ENCODE data around the gene PFN3.

The PFN3 gene, protein sequence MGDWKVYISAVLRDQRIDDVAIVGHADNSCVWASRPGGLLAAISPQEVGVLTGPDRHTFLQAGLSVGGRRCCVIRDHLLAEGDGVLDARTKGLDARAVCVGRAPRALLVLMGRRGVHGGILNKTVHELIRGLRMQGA

DNA sequence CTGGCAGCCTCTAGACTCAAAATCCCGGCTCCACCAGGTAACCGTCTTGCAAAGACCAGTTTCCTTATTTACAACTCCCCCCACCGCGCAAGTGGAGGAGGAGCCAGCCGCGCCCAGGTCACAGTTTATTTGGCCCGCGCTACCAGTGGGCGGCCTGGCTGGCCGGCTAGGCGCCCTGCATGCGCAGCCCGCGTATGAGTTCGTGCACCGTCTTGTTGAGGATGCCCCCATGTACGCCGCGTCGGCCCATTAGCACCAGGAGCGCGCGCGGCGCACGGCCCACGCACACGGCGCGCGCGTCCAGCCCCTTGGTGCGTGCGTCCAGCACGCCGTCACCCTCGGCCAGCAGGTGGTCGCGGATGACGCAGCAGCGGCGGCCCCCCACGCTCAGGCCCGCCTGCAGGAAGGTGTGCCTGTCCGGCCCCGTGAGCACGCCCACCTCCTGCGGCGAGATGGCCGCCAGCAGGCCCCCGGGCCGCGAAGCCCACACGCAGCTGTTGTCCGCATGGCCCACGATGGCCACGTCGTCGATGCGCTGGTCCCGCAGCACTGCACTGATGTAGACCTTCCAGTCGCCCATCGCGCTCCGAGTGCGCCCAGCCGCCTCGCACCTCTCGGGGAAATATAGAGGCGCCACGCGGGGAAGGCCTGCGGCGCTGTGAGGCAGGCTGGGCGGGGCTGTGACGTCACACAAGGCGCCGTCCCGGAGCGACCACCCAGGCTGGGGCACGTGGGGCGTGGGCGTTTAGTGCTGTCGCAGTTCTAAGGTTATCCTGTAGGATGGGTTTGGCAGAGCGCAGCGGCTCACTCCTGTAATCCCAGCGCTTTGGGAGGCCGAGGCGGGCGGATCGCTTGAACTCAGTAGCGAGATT lies at the start of gene PFN3:
Gene PFN3, minus strand, starts transcription at position 665 of the 872 bp plus-strand sequence. Its CDS starts 85 bp downstream, at position 580.
- Mint-ChIP-seq H3K9me3 (no peaks in the 10 kb centered on the region), H3K36me3 (no peaks in the 10 kb centered on the region), H3K27me3 (peaks cover 2% of the 10 kb centered on the region), H3K27ac (no peak within 1 kb of the TSS), H3K4me3 (no peak within 1 kb of the TSS), H3K4me1 (peaks cover 16% of the 10 kb centered on the region)
- ATAC-seq (ENCODE audit: low read depth) (no peak), DNase-seq (ENCODE audit: low spot score in 2 of 2) (no peak)

DNA sequence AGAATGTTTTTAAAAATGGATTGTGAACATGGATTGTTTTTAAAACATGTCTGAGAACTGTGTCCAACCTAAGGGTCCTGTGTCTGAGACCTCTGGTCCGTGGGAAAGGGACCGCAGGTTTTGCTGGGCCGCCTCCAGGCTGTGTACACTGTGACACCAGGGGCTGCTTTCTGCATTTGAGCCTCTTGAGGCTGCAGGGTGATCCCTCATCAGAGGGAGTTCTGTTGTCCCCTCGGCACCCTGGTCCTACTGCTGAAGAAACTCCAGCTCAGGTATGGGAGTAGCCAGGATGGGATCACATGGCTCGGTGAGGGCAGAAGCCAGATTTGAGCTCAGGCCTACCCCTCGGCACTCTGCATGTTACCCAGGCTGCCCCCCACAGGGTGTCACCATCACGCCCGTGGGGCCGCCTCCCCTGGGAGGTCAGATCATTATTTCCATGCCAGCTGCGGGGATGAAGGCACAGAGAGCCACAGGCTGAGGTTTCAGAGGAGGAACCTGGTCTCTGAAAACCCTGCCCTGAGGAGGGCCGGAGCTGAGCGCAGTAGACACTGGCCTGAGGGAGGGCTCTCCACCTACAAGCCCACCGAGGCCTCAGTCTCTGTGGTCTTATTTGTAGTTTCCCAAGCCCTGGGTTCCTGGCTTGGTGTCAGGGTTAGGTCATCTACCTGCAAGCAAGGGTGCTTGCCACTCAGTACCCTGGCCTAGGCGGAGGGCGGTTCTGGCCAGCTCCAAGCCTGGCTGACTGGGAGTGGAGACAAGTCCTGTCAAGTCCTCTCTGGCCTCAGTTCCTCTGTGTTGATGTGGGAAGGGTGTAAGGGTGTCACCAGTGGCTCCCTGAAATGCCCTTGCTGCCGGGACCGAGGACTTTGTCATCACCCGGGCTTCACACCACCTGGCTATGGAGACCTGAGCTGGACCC lies 48.9 kb upstream of the PFN3 start:
- Mint-ChIP-seq H3K27ac (no peak overlapping the region), H3K27me3 (no peaks in the 10 kb centered on the region), H3K4me3 (no peak overlapping the region), H3K9me3 (no peaks in the 10 kb centered on the region), H3K36me3 (no peaks in the 10 kb centered on the region), H3K4me1 (peaks cover 40% of the 10 kb centered on the region)
- ATAC-seq (ENCODE audit: low read depth) = no peak
- DNase-seq (ENCODE audit: low spot score in 2 of 2) = no peak

DNA sequence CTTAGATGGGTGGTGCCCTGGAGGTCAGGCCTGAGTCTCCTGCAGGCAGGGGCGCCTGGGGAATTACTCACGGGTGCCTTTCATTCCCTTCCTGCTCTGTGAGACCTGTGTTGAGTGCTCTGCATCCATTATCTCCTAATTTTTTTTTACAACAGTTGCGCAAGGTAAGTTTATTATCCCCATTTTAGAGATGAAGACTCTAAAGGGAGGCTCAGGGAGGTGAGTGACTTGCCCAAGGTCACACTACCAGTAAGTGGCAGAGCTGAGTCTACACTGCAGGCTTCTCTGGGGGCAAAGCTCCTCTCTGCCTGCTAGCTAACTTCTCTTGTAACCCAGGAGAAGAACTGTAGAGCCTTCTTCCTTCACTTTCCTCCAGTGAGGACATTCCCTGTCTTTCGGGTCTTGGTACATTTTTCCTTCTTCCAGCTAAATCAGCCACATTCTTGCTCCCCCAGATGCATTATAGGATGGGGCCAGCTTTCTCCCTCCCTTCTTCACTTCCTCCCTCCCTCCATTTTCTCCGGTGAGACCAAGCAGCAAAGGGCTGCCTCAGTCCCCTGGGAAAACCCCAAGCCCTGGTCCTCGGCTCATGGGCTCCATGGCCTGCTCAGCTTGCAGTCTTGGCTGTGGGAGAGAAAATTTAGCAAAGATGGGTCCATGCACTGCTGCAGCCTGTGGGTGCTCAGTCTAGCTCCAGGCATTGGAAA lies 47.9 kb upstream of the PFN3 start:
- Mint-ChIP-seq H3K36me3 (no peaks in the 10 kb centered on the region), H3K4me3 (peak overlapping the region; percentile 63), H3K9me3 (no peaks in the 10 kb centered on the region), H3K27ac (peak overlapping the region; percentile 84), H3K27me3 (no peaks in the 10 kb centered on the region), H3K4me1 (peaks cover 39% of the 10 kb centered on the region)
- ATAC-seq (ENCODE audit: low read depth) (no peak), DNase-seq (ENCODE audit: low spot score in 2 of 2) (no peak)

DNA sequence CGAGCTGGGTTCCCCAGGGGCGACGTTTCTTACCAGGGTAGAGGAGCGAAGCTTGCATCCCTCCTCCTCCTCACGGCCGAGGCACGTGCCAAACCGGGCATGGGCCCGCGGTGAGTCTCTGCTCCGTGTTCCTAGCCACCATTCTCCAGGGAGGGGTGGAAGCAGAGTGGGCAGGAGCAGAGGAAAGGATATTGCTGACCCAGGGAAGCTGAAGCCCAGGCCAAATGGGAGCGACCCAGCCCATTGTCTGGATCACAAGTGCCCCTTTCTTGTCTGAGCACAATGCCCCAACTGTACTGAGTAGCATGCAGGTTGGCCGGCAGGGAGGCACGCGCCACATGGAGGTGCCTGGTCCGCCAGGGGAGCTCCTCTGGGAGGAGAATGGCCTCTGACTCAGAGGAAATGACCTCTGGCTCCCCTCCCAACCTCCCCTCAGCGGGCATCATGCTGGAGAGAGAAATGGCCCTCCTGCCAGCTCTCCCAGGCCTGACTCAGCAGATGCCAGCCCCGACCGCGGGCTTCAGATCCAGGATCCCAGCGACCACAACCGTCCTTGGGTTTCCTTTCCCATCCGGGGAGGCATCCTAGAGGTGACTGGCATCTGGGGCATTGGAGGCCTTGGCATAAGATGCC lies 47.3 kb upstream of the PFN3 start:
- Mint-ChIP-seq H3K4me1 (peaks cover 39% of the 10 kb centered on the region), H3K4me3 (peak overlapping the region; percentile 65), H3K27me3 (no peaks in the 10 kb centered on the region), H3K36me3 (peaks cover under 1% of the 10 kb centered on the region), H3K27ac (peak overlapping the region; percentile 84), H3K9me3 (no peaks in the 10 kb centered on the region)
- DNase-seq (ENCODE audit: low spot score in 2 of 2) (no peak), ATAC-seq (ENCODE audit: low read depth) (no peak)

DNA sequence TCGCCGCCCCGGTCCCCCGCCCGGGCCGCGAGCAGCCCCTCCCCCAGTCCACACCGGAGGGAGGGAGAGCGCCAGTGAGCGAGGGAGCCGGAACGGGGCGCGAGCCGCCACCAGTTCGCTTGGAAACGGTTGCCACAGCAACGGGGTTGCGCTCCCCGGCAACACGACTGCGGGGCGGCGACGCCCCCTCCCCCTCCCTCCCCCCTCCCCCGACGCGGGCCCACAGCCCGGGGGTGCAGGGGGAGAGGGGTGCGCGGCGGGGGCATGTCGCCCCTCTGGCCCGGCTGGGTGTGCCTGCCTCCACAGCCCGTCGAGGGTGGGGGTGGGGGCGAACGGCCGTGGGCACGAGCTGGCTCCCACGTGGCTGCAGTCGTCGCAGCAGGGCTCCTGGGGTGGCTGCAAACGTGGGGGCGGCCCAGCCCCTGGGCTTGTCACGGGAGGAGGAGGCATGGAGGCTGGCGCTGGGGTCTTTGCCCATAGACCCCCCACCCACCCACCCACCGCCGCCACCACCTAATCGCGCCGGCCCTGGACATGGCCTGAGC lies 46.7 kb upstream of the PFN3 start:
- DNase-seq (ENCODE audit: low spot score in 2 of 2) (peak; percentile 62 to 69), ATAC-seq (ENCODE audit: low read depth) (peak; percentile 48)
- peaks cover 5% of the 10 kb centered on the region for H3K36me3 Mint-ChIP-seq
- no peaks in the 10 kb centered on the region for H3K27me3 Mint-ChIP-seq
- no peaks in the 10 kb centered on the region for H3K9me3 Mint-ChIP-seq
- peaks cover 38% of the 10 kb centered on the region for H3K4me1 Mint-ChIP-seq
- H3K4me3 Mint-ChIP-seq = peak overlapping the region; percentile 43
- H3K27ac Mint-ChIP-seq = peak overlapping the region; percentile 84

DNA sequence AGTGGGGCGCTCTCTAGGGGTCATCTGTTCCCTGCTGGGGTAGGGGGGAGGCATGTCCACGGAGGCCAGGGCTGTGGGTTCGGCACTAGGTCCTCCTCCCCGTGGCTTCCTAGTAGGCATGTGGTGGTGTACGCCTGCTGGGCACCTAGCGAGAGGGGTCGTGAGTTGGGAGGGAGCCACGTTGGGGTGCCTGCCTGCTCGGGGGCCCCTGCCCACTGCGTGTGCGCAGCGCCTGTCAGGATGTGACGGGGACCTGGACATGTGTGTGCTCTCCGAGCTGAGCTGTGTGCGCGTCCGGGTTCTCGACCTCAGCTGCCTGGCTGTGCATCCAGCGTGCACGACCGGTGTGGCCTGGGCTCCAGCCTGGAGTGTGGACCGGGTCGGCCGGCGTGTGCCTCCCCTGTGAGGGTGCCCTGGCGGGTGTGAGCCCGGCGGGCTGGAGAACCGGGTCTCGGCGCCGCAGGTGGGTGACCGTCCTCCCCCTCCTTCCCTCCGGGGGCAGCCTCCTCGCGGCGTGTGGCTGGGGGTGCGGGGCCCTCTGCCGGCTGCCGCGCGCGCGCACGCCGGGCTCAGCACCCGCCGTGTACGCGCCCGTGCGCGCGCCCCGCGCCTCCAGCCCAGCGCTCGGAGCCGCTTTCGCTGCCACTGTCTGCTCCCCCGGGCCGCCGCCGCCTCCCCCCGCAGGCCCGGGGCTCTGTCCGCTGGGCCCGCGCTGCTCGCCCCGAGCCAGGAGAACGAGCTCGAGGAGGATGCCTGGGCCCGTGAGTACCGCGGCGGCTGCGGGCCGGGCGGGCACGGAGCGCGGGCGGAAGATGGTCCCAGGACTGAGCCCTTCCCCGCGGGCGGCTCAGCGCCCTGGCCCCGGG lies 46.0 kb upstream of the PFN3 start, which contains the start of gene PRR7:
Gene PRR7, plus strand, starts transcription at position 615 of the 866 bp plus-strand sequence. CDS start 8,254 bp downstream, outside the sequence.
- Mint-ChIP-seq H3K36me3 (peaks cover 8% of the 10 kb centered on the region), H3K4me3 (peak within 1 kb of the TSS; percentile 74), H3K4me1 (peaks cover 35% of the 10 kb centered on the region)

DNA sequence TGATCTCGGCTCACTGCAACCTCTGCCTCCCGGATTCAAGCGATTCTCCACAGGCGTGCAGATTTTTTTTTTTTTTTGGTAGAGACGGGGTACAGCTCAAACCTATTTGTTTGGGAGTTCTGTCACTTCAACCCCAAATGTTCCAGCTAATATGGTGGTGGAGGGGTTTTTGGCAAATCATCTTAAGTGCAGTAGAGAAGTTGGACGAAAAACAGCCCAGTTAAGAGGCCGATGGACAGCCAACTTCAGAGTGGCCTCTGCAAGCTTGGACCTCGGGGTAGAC lies 45.4 kb upstream of the PFN3 start:
- no peak for ATAC-seq (ENCODE audit: low read depth)
- H3K36me3 Mint-ChIP-seq = peaks cover 10% of the 10 kb centered on the region
- peaks cover 33% of the 10 kb centered on the region for H3K4me1 Mint-ChIP-seq
- no peak for DNase-seq (ENCODE audit: low spot score in 2 of 2)
- no peaks in the 10 kb centered on the region for H3K9me3 Mint-ChIP-seq
- no peaks in the 10 kb centered on the region for H3K27me3 Mint-ChIP-seq
- H3K4me3 Mint-ChIP-seq = peak overlapping the region; percentile 74
- H3K27ac Mint-ChIP-seq = peak overlapping the region; percentile 95

More for the DNA sequence above, 46.0 kb upstream of the PFN3 start, which contains the start of gene PRR7:
- Mint-ChIP-seq H3K27me3 (no peaks in the 10 kb centered on the region), H3K27ac (peak within 1 kb of the TSS; percentile 95), H3K9me3 (no peaks in the 10 kb centered on the region)
- DNase-seq (ENCODE audit: low spot score in 2 of 2) (peak; percentile 78 to 79), ATAC-seq (ENCODE audit: low read depth) (peak; percentile 68)

DNA sequence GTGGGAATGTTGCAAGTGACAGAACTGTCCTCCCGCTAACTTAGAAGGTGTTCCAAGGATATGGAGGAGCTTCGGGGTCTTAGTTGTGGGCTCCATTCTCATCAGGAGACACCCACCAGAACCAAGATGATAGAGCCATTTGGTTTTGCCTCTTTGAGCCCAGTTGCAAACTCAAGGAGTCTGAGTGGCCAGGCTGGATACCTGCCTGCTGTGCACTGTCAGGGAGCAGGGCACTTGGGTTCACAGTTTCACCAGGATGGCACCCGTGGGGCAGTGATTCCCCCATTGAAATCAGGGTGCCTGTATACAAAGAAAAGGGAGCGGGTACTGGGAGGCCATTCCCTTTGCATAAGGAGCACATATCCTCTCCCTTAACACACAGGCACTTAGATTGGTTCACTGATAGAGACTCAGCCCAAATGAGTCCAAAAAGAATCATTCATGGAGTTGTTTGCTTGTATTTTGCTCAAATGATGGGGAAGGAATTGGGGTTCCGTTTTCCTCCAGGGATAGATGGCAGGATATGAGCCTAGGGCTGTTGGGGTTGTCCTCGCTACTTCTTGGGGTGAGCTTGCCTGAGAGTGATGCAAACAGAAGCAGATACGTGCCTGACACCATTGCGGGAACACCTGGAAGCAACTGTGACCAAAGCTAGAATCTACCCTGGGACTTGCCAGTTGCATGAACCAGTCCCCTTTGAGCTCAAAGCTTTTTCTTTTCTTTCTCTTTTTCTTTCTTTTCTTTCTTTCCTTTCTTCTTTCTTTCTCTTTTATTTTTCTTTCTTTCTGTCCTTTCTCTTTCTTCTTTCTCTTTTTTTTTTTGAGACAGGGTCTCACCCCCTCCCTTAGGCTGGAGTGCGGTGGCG lies 44.8 kb upstream of the PFN3 start:
- Mint-ChIP-seq H3K4me3 (peak overlapping the region; percentile 74), H3K36me3 (peaks cover 10% of the 10 kb centered on the region), H3K4me1 (peaks cover 31% of the 10 kb centered on the region), H3K27me3 (no peaks in the 10 kb centered on the region), H3K9me3 (no peaks in the 10 kb centered on the region), H3K27ac (peak overlapping the region; percentile 95)
- peak; percentile 12 for ATAC-seq (ENCODE audit: low read depth)
- no peak for DNase-seq (ENCODE audit: low spot score in 2 of 2)

DNA sequence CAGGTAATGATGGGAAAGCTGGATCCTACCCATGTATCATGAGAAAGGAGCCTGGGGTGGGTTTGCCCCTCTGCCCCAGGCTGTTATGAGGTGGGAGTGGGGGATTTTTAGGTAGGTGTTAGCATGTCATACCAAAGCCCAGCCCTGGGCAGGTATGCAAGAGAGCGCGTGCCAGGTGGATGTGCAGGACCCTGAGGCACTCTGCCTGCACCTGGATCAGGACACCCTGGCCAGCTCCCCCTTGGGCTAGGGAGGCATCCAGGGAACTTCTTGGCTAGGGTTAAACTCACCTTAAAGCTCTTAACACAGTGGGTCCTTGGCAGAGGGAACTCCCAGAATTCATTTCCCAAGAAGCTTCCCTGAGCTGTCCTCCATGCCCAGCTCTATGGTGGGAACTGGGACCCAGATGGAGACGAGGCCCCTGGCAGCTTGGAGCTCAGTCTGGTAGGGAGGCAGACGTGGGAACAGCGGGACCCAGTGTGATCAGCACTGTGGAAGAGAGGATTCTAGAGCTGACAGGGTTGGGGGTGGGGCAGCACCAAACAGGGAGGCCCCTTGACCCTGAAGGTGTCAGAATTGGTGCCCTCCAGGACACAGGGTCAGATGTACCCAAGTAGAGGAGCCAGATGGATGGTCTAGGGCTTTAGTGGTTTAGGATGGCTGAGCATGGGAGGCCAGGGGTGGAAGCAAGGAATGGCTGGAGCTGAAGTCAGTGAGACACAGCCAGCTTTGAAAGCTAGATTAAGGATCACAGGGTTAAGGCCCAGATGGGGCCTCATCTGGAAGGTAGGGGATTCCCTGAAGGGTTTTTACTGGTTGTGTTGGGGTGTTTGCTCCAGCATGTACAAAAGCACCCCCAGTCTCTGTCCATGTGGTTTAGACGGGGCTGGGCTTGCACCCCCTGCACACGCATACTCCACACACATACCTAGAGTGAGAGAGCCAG lies 43.9 kb upstream of the PFN3 start:
- Mint-ChIP-seq H3K36me3 (peaks cover 16% of the 10 kb centered on the region), H3K27me3 (no peaks in the 10 kb centered on the region), H3K4me3 (peak overlapping the region; percentile 61), H3K9me3 (no peaks in the 10 kb centered on the region), H3K27ac (peak overlapping the region; percentile 95), H3K4me1 (peaks cover 35% of the 10 kb centered on the region)
- DNase-seq (ENCODE audit: low spot score in 2 of 2) = no peak
- ATAC-seq (ENCODE audit: low read depth) = peak; percentile 34

DNA sequence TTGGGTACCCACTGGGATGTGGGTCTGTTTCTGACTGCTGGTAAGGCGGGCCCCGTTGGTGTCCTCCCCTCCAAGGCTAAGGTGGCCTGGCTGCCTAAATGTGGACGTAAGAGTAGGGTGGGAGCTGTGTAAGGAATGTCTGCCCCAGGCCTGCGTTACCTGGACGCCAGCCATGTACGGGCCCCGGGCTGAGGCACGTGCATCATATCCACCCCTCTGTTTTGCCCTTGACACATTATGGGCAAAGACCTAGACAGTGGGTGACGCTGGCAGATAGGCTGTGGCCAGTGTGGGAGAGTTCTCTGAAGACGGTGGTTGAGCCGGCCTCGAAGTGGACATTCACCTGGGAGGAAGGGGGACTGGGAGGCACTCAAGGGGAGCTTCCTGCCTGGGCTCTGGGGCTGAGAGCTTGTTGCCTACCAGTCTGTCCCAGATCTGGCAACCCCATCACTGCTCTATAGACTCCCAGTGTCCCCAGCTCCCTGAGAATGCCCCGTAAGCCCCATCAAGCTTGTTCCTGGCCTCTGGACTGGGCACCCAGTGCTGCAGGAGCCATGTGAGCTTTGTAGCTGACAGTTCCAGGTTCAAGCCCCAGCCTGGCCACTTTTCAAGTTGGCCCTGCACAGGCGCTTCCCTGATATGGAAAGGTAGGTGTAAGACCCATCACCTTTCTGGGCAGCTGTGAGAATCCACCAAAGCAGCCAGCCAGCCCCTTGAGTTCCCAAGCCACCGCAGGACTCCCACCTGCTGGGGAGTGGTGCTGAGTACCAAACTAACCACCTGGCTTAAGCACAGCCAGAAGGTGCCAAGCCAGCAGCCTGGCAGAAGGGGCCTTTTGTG lies 42.9 kb upstream of the PFN3 start:
- Mint-ChIP-seq H3K27ac (peak overlapping the region; percentile 95), H3K9me3 (no peaks in the 10 kb centered on the region), H3K4me1 (peaks cover 31% of the 10 kb centered on the region), H3K27me3 (no peaks in the 10 kb centered on the region), H3K36me3 (peaks cover 17% of the 10 kb centered on the region), H3K4me3 (no peak overlapping the region)
- no peak for DNase-seq (ENCODE audit: low spot score in 2 of 2)
- ATAC-seq (ENCODE audit: low read depth) = no peak
